Astrocyte of the spinal cord (primary cell): ENCODE data around the gene DEXI.

Experiments used
- DNase-seq: peaks from one replicate; pipeline ENCODE4 v3.0.0; 2011; ENCODE audit warnings: low read depth, low spot score
- H3K4me3 ChIP-seq: 2 replicates; pipeline ENCODE4 v1.5.1; 2011; ENCODE audit warnings: low read depth, mild to moderate bottlenecking, low read length, moderate library complexity
- CTCF ChIP-seq: IDR thresholded peaks from 2 replicates; pipeline ENCODE4 v1.5.1; 2012; ENCODE audit warnings: low read depth, mild to moderate bottlenecking, low read length, inconsistent platforms
- in situ Hi-C: cut with HindIII; loops from 2 replicates; pipeline ENCODE4 v1.10.0; 2017; ENCODE audit warnings: low sequenced_read_pairs

The DEXI gene

DNA sequence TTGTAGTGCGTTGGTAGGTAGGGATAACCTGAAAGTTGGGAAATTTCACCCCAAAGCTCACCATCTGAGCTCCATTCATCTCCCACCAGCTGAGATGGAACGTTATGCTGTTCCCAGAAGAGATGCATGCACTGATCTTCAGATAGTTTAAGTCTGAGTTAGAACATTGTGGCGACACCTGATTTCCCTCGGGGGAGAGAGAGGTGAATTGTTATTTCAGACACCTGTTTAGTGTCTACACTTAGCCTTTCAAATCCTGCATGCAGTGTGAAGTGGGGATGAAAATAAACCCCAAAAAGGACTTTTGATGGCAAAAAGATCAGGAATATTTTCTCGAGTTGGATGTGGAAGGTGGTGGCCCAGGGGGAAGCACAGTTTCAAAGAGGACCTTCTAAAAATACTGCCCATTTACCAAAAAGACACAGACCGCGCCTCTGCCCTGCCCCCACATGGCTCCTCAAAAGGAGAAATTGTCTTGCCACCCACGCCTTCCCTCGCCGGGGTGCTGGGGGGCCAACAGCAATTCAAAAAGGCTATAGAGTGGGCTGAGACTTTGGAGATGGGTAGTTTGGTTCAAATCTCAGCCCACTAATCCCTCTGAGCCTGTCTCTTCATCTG lies 53.8 kb downstream of the DEXI start:
- no peak for DNase-seq
- in situ Hi-C loops, result no loop called here
- no peak overlapping the region for H3K4me3 ChIP-seq
- TF ChIP-seq CTCF, result no peak

DNA sequence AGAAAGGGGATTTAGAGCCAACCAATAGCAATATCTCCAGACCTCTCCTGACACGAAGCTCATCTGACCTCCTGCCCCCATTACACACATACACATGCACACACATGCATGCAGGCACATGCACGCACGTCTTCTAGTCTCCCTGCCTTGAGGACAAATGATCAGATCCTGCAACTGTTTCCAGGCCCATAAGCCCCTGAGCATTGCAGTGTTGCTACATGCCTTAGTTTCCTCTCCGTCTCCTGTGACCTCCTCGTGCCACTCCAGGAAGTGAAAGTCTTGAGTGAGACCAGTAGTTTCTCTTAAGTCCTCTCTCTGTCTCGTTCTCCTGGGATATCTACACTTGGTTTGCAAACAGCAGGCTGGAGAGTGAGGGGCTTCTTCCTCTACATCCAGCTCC lies 57.0 kb downstream of the DEXI start:
- no peak for TF ChIP-seq CTCF
- in situ Hi-C loops, result no loop called here
- H3K4me3 ChIP-seq, result no peak overlapping the region
- DNase-seq, result no peak

GRCh38 chr16:10883004-10883403 lies 59.3 kb downstream of the DEXI start:
- TF ChIP-seq CTCF, result no peak
- in situ Hi-C loops, result no loop called here
- DNase-seq, result no peak
- no peak overlapping the region for H3K4me3 ChIP-seq

DNA sequence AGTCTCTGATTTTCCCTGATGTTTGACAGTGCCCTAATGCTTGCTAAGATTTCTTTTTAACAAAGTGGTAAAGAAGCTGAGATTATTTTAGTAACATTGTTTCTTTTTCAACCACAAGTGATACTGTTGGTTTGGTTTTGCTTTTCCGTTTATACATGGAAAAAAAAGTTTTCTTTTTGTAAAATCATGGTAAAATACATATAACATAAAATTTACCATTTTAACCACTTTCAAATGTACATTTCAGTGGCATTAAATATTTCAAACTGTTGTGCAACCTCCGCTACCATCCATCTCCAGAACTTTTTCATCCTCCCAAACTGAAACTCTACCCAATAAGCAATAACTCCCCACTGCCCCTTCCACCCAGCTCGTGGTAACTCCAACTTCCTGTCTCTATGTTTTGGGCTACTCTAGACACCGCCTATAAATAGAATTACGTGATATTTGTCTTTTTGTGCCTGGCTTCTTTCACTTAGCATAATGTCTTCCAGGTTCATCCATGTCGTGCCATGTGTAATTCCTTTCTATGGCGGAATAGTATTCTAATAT lies 60.7 kb downstream of the DEXI start:
- in situ Hi-C loops, result no loop called here
- no peak for DNase-seq
- no peak for TF ChIP-seq CTCF
- no peak overlapping the region for H3K4me3 ChIP-seq

DNA sequence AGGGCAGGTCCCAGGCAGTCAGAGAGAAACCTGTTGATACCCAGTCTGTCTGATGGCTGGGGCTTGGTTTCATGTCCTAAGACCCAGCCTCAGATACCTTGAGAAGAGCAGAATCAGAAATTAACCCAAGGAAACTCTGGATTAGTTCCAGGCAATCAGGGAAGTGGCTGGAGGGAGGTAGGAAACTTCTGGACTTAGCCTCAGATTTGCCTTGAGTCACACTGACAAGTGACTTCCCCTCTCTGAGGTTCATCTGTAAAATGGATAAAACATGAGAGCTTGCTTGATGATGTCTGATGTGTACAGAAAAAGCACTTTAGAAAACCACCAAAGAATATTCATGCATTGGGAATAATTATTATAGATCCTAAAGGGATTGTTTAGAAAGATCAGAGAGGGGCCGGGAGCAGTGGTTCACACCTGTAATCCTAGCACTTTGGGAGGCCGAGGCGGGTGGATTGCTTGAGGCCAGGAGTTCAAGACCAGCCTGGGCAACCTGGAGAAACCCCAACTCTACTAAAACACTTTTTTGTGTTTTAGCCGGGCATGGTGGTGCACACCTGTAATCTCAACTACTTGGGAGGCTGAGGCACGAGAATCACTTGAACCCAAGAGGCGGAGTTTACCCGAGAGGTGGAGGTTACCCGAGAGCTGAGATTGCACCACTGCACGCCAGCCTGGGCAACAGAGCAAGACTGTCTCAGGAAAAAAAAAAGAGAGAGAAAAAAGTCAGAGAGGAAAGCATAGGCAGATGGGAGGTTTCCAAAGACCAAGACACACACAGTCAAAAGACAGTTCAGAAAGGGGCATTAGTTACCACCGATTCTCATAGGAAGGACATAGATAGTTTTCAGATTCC lies 61.4 kb downstream of the DEXI start:
- TF ChIP-seq CTCF, result no peak
- in situ Hi-C loops, result no loop called here
- no peak for DNase-seq
- H3K4me3 ChIP-seq, result no peak overlapping the region

GRCh38 chr16:10879681-10880589 lies 62.3 kb downstream of the DEXI start:
- no peak overlapping the region for H3K4me3 ChIP-seq
- TF ChIP-seq CTCF, result no peak
- in situ Hi-C loops, result no loop called here
- no peak for DNase-seq
